H1 (cell line): Measurements from ENCODE around the gene STIM1.

Experiments used
- EZH2 ChIP-seq: fragments of 200-600 bp; sonication (generic); IDR thresholded peaks from 2 replicates; pipeline ENCODE4 v1.7.1; 2012; ENCODE audit warnings: low read depth, mild to moderate bottlenecking, moderate library complexity, low read length, inconsistent platforms; ENCODE audit not compliant: severe bottlenecking
- GABPA ChIP-seq: IDR thresholded peaks from 2 replicates; pipeline ENCODE4 v1.6.1; 2011; ENCODE audit warnings: mild to moderate bottlenecking, low read length, moderate library complexity, borderline replicate concordance; ENCODE audit not compliant: insufficient read depth
- GTF2F1 ChIP-seq: IDR thresholded peaks from 2 replicates; pipeline ENCODE4 v1.6.1; 2012; ENCODE audit warnings: low read depth, low read length, improper control_type of control experiment, borderline replicate concordance
- JUND ChIP-seq: IDR thresholded peaks from 2 replicates; pipeline ENCODE4 v1.6.1; 2011; ENCODE audit warnings: mild to moderate bottlenecking, improper control_type of control experiment, low read length
- TAF1 ChIP-seq: IDR thresholded peaks from 2 replicates; pipeline ENCODE4 v1.6.1; 2011; ENCODE audit warnings: mild to moderate bottlenecking, low read depth, low read length
- TEAD4 ChIP-seq: IDR thresholded peaks from 2 replicates; pipeline ENCODE4 v1.6.1; 2012; ENCODE audit warnings: low read depth, low read length, inconsistent platforms, mixed read lengths
- YY1 ChIP-seq: IDR thresholded peaks from 2 replicates; pipeline ENCODE4 v1.6.1; 2011; ENCODE audit warnings: low read depth, mild to moderate bottlenecking, low read length
- ZNF274 ChIP-seq: IDR thresholded peaks from 2 replicates; pipeline ENCODE4 v1.7.0; 2012; ENCODE audit warnings: low read length, borderline replicate concordance; ENCODE audit errors: extremely low read depth
- TF ChIP-seq, protein P1 (sequence below), 3 experiments: IDR thresholded peaks; 1 replicate in 2 of 3; 2 replicates in 1 of 3; pipeline versions ENCODE4 v1.5.1 to v1.6.1; 2011; ENCODE audit warnings: low read length in 3 of 3, mild to moderate bottlenecking in 3 of 3, inconsistent platforms in 2 of 3, low read depth in 1 of 3, moderate library complexity in 1 of 3; ENCODE audit not compliant: insufficient read depth in 1 of 3; ENCODE audit errors: control extremely low read depth in 1 of 3
- TF ChIP-seq, protein P2 (sequence below): IDR thresholded peaks from 2 replicates; pipeline ENCODE4 v1.6.1; 2011; ENCODE audit warnings: low read depth, mild to moderate bottlenecking, low read length; ENCODE audit not compliant: insufficient read depth

DNA sequence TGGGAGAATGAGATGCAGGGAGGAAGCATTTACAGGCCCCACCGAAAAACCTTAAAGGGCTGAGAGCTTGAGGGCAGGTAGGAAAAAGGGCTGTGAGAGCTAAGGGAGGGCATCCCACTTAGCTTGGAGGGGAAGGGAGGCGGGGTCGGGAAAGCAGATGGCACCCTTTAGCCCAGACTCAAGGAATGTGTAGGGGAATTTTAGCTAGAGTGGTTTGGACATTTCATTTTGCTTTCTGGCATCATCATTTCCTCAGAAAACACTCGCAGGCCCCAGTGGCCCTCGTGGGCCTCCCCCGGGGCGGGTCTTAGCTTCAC lies 846 bp upstream of the STIM1 start:
- no peak for TF ChIP-seq TEAD4
- TF ChIP-seq, protein P1, sequence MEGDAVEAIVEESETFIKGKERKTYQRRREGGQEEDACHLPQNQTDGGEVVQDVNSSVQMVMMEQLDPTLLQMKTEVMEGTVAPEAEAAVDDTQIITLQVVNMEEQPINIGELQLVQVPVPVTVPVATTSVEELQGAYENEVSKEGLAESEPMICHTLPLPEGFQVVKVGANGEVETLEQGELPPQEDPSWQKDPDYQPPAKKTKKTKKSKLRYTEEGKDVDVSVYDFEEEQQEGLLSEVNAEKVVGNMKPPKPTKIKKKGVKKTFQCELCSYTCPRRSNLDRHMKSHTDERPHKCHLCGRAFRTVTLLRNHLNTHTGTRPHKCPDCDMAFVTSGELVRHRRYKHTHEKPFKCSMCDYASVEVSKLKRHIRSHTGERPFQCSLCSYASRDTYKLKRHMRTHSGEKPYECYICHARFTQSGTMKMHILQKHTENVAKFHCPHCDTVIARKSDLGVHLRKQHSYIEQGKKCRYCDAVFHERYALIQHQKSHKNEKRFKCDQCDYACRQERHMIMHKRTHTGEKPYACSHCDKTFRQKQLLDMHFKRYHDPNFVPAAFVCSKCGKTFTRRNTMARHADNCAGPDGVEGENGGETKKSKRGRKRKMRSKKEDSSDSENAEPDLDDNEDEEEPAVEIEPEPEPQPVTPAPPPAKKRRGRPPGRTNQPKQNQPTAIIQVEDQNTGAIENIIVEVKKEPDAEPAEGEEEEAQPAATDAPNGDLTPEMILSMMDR (IDR thresholded peaks at IDR 0.05; ENCODE audit: control extremely low read depth in 1 of 3, insufficient read depth in 1 of 3, low read depth in 1 of 3, low read length in 3 of 3): no peak
- TF ChIP-seq ZNF274: no peak
- 0 out of 2 replicates have a peak, but pooled peaks have one; percentile 8 for TF ChIP-seq JUND
- TF ChIP-seq GTF2F1: no peak
- no peak for TF ChIP-seq TAF1
- TF ChIP-seq GABPA: no peak
- no peak for TF ChIP-seq YY1
- TF ChIP-seq, protein P2, sequence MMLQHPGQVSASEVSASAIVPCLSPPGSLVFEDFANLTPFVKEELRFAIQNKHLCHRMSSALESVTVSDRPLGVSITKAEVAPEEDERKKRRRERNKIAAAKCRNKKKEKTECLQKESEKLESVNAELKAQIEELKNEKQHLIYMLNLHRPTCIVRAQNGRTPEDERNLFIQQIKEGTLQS: no peak
- no peak for TF ChIP-seq EZH2
